IPS DF 19.7 (cell line): ENCODE results near the gene AP4M1.

Source experiments
- DNase-seq: peaks from one replicate; pipeline ENCODE4 v3.0.0-alpha.2; 2013; ENCODE audit warnings: low read depth, low spot score

The AP4M1 gene

DNA sequence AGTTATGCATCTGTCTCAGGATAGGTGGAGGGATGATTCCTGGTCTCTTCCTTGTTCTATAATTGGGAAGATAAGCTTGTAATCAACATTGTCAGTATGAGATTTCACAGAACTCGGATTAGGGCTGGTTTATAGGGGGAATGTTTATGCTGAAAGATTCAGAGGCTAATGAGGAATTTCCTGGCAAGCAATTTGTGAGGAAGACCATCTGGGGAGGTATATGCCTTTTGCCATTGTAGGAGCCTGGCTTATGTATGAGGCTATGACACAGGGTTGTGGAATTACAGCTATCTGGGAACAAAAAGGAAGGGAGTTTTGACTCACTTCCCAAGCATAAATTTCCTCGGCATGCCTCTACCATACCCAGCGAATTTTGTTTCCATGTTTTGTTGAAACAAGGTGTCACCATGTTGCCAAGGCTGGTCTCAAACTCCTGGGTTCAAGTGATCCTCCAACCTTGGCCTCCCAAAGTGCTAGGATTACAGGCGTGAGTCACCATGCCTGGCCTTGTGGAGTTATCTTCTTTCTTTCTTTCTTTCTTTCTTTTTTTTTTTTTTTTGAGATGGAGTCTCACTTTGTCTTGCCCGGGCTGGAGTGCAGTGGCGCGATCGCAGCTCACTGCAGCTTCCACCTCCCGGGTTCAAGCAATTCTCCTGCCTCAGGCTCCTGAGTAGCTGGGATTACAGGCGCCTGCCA lies 14.2 kb upstream of the AP4M1 start:
- DNase-seq: no peak

DNA sequence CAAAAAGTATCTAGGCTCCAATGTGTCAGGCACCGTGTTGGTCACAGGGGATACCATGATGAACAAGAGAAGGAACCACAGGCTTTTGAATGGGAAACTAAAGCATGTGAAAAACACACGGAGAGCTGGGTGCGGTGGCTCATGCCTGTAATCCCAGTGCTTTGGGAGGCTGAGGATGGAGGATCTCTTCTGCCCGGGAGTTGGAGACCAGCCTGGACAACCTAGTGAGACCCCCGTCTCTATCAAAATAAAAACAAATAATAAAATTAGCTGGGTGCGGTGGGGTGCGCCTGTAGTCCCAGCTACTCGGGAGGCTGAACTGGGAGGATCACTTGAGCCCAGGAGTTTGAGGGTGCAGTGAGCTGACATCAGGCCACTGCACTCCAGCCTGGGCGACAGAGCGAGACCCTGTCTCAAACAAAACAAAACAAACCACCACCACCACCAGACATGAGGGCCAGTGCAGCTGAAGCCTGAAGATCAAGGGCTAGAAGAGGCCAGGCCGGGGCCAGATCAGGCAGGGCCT lies 13.3 kb upstream of the AP4M1 start:
- DNase-seq: no peak

DNA sequence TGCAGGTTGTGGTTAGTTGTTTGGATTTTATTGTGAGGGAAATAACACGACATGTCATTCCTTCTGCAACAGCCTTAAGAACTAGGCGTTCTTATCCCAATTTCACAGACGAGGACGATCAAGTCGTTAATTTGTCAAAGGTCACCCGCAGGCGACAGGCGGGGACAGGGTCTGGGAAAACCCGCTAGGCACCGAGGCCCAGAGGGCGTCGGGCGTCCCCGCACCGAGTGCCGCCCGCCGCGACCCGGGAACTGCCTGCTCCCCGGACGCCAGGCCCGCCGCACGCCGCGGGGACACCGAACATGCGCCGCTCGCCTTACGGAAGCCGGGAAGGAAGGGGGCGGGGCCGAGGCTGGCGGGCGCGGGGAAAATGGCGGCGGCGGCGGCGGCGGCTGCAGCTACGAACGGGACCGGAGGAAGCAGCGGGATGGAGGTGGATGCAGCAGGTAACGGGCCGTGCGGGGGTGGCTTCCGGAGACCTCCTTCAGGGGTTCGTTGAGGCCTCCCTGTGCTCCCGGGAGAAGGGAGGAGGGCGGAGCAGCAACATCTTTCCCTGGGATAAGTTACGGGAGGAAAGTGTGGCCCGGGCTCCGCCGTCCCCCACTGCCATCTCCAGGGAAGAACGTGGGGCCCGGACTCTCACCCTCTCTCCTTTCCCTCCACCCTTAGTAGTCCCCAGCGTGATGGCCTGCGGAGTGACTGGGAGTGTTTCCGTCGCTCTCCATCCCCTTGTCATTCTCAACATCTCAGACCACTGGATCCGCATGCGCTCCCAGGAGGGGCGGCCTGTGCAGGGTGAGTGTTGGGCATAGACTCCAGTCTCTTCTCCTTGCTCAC lies 12.6 kb upstream of the AP4M1 start, which contains the start of gene COPS6:
COPS6 (plus strand) TSS at position 349 of the 837 bp plus-strand sequence; CDS start at position 371, 22 bp downstream.
- no peak for DNase-seq

- DNase-seq: no peak
Measured at GRCh38 chr7:100089458-100090196, 11.8 kb upstream of the AP4M1 start.

DNA sequence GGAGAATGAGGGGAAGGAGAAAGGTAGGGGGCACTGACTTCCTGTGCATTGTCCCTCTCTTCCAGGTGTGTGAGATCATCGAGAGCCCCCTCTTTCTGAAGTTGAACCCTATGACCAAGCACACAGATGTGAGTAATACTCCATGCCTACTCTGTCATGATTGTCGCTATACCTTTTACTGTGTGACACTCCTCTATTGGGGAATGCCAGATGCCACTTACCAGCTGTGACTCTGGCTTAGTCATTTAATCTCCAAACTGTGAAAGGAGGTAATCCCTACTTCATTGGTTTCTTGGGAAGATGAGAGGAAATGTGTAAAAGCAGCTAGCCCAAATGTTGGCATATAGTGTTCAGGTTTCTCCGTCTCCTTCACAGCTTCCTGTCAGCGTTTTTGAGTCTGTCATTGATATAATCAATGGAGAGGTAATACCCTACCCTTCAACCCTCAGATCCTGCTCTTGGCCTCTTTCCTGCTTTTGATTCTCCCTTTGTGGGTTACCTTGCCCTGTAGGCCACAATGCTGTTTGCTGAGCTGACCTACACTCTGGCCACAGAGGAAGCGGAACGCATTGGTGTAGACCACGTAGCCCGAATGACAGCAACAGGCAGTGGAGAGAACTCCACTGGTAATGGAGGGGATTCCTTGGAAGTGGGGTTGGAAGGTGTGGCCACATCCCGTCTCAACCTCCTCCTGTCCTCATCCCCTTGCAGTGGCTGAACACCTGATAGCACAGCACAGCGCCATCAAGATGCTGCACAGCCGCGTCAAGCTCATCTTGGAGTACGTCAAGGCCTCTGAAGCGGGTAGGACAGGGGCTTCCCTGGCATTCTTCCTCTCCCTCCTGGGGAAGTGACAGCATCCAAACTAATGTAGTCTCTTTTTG lies 10.7 kb upstream of the AP4M1 start:
- no peak for DNase-seq

DNA sequence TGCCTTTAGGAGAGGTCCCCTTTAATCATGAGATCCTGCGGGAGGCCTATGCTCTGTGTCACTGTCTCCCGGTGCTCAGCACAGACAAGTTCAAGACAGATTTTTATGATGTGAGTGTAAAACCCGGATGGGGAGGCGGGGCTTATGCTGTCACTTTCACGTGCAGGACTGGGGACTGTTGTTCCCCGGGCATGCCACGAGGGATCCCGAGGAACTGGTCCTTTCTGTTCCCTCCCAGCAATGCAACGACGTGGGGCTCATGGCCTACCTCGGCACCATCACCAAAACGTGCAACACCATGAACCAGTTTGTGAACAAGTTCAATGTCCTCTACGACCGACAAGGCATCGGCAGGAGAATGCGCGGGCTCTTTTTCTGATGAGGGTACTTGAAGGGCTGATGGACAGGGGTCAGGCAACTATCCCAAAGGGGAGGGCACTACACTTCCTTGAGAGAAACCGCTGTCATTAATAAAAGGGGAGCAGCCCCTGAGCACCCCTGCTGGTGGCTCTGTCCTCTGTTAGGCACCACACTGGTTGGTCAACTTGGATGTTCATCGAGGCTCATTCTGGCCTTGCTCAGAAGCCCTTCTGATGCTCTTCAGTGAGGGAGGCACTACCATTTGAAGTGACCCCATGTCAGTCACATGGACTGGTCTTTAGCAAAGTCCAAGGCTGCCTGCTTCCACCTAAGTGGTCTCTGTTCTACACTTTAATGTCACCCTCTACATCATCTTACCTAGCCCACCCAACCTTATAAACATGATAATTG lies 9.8 kb upstream of the AP4M1 start:
- no peak for DNase-seq

DNA sequence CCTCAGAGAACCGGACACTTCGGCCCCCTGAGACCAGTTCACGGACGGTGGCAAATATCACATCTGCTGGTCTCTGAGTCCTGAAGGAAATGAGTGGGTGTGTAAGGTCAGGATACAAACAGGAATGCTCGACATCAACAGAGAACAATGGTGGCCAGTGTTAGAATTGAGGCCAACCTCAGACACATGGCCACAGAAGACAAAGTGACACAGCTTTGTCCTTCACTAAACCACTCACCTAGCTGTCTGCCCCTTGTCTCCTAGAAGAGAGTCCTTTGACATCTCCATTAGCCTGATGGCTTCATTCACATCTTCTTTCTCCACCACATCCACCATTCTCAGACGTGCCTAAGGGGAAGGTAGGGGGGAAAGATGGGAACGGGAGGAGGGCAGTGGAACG lies 8.4 kb upstream of the AP4M1 start:
- DNase-seq: no peak

- no peak for DNase-seq
Measured at GRCh38 chr7:100093498-100093897, 7.9 kb upstream of the AP4M1 start.

DNA sequence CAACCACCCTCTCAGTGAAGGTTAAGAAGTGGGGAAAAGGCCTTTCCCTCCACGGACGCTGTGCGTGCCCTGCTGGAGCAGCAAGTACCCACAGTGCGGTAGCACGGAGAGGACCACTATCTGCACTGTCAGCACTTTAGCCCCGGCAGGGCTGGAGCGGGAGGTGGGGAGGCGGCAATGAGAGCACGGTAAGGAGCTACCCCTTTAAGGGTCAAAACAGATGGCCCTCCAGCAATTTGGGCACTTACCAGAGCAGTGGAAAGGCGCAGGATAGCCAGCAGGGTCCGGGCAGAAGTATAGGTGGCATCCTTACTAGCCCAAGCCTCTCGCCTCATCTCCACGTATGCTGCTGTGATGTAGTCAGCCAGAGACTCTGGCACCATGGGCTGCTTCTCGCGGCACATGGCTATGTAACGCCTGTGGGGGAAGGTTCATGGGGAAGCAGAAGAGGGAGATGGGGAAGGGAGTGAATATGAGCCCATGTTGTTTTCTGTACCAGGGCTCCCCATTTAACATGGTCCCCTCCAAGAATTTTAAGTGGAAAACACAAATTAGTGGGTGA lies 7.4 kb upstream of the AP4M1 start:
- no peak for DNase-seq

DNA sequence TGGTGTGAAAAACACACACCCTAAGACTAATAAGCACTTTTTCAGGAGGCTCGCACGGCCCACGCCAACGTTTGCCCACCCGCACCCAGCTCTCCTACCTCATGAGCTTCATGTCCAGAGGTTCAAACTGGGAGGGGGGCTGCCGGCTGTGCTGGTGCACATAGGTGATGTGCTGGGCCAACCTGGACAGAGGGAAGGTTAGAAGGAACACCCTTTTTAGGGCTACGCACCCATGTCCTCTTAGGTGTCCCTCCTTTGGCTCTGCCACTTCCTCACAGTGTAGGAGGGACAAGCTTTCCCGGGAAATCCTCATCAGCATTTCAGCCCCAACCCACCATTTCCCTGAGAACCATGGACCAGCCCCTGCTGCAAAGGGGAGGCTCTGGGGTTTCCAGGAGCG lies 6.2 kb upstream of the AP4M1 start:
- no peak for DNase-seq

DNA sequence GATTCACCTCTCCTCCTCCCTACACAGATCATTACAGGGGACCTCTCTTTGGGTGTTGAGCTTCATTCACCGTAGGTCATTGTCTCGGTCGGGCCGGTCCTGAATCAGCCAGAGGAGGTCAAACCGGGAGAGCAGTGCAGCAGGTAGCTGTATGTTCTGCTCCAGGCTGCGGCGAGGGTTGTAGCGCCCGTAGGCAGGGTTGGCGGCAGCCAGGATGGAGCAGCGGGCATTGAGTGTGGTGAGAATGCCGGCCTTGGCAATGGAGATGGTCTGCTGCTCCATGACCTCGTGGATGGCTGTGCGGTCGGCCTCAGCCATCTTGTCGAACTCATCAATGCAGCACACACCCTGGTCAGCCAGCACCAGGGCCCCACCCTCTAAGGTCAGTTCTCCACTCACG lies 5.7 kb upstream of the AP4M1 start:
- no peak for DNase-seq

- DNase-seq: no peak
Measured at GRCh38 chr7:100098913-100099312, 2.5 kb upstream of the AP4M1 start.

DNA sequence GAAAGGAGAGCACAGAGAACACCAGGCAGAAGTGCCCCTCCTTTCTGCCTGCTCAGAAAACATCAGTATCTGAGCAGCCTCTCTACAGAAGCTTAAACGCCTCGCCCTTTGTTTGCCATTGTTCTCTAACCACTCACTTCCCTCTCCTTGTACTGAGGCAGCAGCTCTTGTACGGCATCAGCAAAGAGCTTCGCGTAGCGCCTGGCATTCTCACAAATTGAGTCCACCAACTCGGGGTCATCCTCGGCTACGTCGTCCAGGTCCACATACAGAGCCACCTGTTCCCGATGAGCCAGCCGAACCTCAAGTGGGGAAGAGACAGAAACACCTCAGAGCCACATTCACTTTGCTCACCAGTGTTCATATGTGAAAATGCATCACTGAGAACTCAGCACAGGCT lies 2.0 kb upstream of the AP4M1 start:
- no peak for DNase-seq

GRCh38 chr7:100100420-100101015 lies 925 bp upstream of the AP4M1 start:
- no peak for DNase-seq

GRCh38 chr7:100102950-100103840 lies 1.8 kb downstream of the AP4M1 start:
- DNase-seq: no peak

GRCh38 chr7:100105534-100105933 lies 4.1 kb downstream of the AP4M1 start:
- no peak for DNase-seq

DNA sequence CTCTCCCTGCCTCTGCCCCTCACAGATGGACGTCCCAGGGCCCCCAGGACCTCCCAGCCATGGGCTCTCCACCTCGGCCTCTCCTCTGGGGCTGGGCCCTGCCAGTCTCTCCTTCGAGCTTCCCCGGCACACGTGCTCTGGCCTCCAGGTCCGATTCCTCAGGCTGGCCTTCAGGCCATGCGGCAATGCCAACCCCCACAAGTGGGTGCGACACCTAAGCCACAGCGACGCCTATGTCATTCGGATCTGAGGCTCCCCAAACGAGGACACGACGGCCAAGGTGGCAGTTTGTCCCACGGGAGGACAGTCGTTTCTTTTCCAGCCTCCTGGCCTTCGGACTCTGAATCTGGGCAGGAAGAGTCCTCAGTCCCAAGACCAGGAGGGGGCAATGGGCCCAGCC lies 5.2 kb downstream of the AP4M1 start:
- DNase-seq: no peak

DNA sequence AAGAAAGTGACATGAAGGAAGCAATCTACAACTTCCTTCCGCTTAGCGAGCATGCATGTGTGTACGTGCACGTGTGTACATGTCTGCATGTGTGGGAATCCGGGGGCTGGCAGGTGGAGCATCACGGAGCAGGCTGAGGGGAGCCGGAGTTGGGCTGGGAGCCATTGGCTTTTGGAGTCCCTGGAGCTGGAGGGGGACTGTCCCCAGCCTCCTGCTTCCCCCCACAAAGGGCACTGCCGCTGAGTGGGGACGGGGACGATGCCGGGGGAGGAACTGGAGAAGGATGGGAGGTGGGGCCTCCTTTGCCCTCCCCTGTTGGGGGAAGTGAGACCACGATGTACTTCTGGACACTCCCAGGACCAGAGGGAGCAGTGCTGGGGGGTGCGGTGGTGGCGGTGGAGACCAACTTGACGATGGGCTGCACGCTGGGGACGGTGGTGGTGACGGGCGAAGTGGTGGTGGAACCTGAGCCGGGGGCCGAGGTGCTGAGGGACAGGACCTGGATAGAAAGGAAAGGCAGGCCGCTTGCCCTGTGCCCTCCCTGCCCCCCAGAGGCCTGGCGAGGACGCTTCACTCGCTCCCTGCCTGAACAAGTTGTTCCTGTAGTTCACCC lies 5.8 kb downstream of the AP4M1 start:
- no peak for DNase-seq
